Astrocyte of the spinal cord (primary cell): ENCODE results near the gene ZDHHC8.

Experiments
- DNase-seq: peaks from one replicate; pipeline ENCODE4 v3.0.0; 2011; ENCODE audit warnings: low read depth, low spot score
- H3K4me3 ChIP-seq: 2 replicates; pipeline ENCODE4 v1.5.1; 2011; ENCODE audit warnings: low read depth, mild to moderate bottlenecking, low read length, moderate library complexity
- in situ Hi-C: cut with HindIII; loops from 2 replicates; pipeline ENCODE4 v1.10.0; 2017; ENCODE audit warnings: low sequenced_read_pairs
- TF ChIP-seq, protein P1 (sequence below): IDR thresholded peaks from 2 replicates; pipeline ENCODE4 v1.5.1; 2012; ENCODE audit warnings: low read depth, mild to moderate bottlenecking, low read length, inconsistent platforms

Gene ZDHHC8

DNA sequence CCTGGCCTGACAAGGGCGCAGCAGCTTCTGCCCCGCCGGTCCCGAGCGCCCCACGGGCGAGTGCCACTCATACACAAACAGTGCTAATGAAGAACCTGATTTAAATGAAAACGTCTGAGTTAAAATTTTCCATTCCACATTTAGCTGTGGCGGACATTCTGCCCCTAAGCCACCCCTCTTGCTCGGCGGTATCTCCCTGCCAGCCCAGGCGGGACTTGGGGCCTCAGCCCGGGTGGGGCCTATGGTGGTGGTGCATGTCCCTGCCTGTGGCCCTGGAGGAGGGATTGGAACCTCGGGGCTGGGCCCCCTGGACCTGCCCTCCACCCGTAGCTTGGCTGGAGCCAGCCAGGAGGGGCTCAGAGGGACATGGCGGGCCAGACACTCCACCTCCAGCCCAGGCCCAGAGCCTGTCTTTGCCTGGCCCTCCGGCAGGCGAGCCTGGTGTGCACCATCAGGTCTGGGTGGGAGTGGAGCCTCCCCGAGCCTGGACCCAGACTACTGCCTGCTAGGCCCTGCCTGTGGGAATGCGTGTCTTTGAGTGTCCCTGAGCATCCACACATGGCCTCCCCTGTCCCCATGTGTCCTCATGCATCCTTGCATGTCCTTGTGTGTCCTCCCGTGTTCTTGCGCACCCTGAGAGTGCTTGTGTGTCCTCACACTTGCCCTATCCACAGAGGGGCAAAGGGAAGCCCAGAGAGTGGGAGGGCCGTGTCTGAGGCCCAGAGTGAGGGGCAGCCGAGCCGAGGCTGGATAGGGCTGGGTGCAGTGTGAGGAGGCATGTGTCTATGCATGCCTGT, 4.4 kb downstream of the ZDHHC8 start:
- TF ChIP-seq, protein P1, sequence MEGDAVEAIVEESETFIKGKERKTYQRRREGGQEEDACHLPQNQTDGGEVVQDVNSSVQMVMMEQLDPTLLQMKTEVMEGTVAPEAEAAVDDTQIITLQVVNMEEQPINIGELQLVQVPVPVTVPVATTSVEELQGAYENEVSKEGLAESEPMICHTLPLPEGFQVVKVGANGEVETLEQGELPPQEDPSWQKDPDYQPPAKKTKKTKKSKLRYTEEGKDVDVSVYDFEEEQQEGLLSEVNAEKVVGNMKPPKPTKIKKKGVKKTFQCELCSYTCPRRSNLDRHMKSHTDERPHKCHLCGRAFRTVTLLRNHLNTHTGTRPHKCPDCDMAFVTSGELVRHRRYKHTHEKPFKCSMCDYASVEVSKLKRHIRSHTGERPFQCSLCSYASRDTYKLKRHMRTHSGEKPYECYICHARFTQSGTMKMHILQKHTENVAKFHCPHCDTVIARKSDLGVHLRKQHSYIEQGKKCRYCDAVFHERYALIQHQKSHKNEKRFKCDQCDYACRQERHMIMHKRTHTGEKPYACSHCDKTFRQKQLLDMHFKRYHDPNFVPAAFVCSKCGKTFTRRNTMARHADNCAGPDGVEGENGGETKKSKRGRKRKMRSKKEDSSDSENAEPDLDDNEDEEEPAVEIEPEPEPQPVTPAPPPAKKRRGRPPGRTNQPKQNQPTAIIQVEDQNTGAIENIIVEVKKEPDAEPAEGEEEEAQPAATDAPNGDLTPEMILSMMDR = no peak
- H3K4me3 ChIP-seq = no peak overlapping the region
- no peak for DNase-seq
- in situ Hi-C loops = no loop called here

- TF ChIP-seq, protein P1 = no peak
- DNase-seq = no peak
- no peak overlapping the region for H3K4me3 ChIP-seq
- in situ Hi-C loops = no loop called here
Observed at GRCh38 chr22:20136603-20136873, 4.9 kb downstream of the ZDHHC8 start.

DNA sequence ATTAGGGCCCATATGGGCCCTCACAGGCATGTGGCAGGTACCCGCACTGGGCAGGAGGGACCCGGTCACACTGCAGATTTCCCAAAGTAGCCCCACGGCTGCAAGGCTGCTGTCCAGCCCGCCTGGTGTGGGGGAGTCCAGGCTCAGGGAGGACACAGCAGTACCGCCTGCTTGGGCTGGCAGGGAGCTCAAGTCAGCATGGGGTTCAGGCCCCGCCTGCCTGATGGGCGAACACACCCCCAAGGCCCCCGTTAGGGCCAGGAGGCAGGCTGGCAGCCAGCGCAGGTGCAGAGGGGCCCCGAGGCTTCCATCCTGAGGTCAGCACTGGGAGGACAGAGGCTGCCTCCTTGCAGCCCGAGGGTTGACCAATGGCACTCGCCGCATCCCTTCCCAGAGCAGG, 5.5 kb downstream of the ZDHHC8 start:
- TF ChIP-seq, protein P1 = no peak
- no peak for DNase-seq
- in situ Hi-C loops = no loop called here
- no peak overlapping the region for H3K4me3 ChIP-seq

GRCh38 chr22:20137671-20138416, 6.2 kb downstream of the ZDHHC8 start:
- DNase-seq = no peak
- TF ChIP-seq, protein P1 = no peak
- no peak overlapping the region for H3K4me3 ChIP-seq
- in situ Hi-C loops = no loop called here

- H3K4me3 ChIP-seq = no peak overlapping the region
- TF ChIP-seq, protein P1 = no peak
- DNase-seq = no peak
- in situ Hi-C loops = no loop called here
Observed at GRCh38 chr22:20138417-20138738, 6.8 kb downstream of the ZDHHC8 start.

GRCh38 chr22:20138868-20139267, 7.3 kb downstream of the ZDHHC8 start:
- no peak for DNase-seq
- no peak overlapping the region for H3K4me3 ChIP-seq
- in situ Hi-C loops = no loop called here
- TF ChIP-seq, protein P1 = no peak
